ENCODE results near the gene AMMECR1L. TPM values are rescaled to one million over a fixed set of nuclear protein-coding genes. Genes with fewer than 3 reads are reported as not detected.
"Not testable (repeated sequence)": the region's sequence is repeated elsewhere in the genome, so short reads cannot be mapped to it uniquely, and the experiment has no call there.

The AMMECR1L gene
- polyA plus RNA-seq (ENCODE audit: insufficient read length in 3 of 3), result 10 to 100 TPM; 27.4 to 28.4 (median 28.1) TPM

- peak in 1 of 3 donors; percentile 23 for DNase-seq (ENCODE audit: low read depth in 3 of 3, low spot score in 2 of 3)
Observed at GRCh38 chr2:127885780-127886592, at the start of gene AMMECR1L. Gene AMMECR1L (minus strand): TSS chr2:127885956. CDS start chr2:127874234, 11,722 bp downstream.

- DNase-seq (ENCODE audit: low read depth in 3 of 3, low spot score in 2 of 3), result no peak
Observed at GRCh38 chr2:127935337-127935736, 49.6 kb upstream of the AMMECR1L start.

- DNase-seq (ENCODE audit: low read depth in 3 of 3, low spot score in 2 of 3), result peak; percentile 31 to 37 (median 35)
Observed at GRCh38 chr2:127932199-127932876, 46.6 kb upstream of the AMMECR1L start.

- no peak for DNase-seq (ENCODE audit: low read depth in 3 of 3, low spot score in 2 of 3)
Observed at GRCh38 chr2:127929449-127929848, 43.7 kb upstream of the AMMECR1L start.

DNA sequence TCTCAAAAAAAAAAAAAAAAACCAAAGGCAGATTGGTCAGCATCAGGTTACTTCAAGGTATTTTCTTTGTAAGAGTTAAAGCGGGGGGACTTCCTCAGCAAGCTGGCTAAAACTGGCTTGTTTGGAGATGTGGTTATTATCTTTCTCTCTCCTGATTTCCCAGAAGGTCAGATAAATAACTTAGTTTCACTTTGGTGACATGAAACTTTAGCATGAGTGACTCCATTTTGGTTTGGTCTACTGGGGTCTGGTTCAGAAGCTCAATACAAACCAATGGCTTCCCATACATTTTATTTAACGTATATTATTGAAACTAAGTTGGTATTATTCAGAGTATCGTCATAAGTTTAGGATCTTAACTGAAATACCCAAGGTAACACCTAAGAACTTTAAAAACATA lies 41.6 kb upstream of the AMMECR1L start:
- no peak for DNase-seq (ENCODE audit: low read depth in 3 of 3, low spot score in 2 of 3)

- DNase-seq (ENCODE audit: low read depth in 3 of 3, low spot score in 2 of 3), result no peak
Observed at GRCh38 chr2:127917916-127918315, 32.2 kb upstream of the AMMECR1L start.

DNA sequence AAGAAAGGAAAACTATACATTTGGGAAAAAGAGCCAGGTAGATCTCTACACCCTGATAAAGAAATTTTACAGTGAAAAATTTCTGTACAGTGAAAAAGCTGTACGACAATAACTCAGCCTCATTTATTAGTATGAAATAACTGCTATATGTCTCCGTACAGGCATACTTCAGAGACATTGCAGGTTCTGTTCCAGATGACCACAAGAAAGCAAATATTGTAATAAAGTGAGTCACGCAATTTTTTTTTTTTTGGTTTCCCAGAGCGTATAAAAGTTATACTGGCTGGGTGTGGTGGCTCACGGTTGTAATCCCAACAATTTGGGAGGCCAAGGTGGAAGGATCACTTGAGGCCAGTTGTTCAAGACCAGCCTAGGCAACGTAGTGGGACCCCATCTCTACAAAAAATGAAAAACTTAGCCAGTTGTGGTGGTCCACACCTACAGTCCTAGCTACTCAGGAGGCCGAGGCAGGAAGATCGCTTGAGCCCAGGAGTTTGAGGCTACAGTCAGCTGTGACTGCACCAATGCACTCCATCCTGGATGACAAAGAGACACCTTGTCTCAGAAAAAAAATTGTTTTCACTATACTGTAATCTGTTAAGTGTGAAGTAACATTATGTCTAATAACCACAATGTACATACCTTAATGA lies 28.2 kb upstream of the AMMECR1L start:
- DNase-seq (ENCODE audit: low read depth in 3 of 3, low spot score in 2 of 3), result no peak

DNA sequence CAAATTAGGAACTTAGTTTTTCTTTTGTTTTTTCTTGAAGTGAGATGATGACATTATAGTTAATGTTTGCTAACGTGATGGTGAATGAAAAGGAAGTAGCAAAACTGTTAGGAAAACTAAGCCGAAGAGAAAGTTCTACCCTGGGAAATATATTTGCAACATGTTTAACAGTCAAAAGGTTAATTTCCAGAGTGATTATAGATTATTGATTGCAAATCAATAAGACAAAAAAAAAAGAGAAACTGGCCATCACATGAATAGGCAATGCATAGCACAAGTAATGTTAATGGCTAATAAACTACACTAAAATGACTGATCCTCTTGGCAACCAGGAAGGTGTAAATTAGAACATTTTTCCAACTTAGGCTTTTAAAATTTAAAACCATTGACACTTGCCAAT lies 26.0 kb upstream of the AMMECR1L start:
- DNase-seq (ENCODE audit: low read depth in 3 of 3, low spot score in 2 of 3), result no peak

GRCh38 chr2:127910415-127910814 lies 24.7 kb upstream of the AMMECR1L start:
- no peak for DNase-seq (ENCODE audit: low read depth in 3 of 3, low spot score in 2 of 3)

GRCh38 chr2:127909019-127909418 lies 23.3 kb upstream of the AMMECR1L start:
- DNase-seq (ENCODE audit: low read depth in 3 of 3, low spot score in 2 of 3), result no peak

- DNase-seq (ENCODE audit: low read depth in 3 of 3, low spot score in 2 of 3), result not testable (repeated sequence)
Observed at GRCh38 chr2:127907733-127908400, 22.1 kb upstream of the AMMECR1L start.

DNA sequence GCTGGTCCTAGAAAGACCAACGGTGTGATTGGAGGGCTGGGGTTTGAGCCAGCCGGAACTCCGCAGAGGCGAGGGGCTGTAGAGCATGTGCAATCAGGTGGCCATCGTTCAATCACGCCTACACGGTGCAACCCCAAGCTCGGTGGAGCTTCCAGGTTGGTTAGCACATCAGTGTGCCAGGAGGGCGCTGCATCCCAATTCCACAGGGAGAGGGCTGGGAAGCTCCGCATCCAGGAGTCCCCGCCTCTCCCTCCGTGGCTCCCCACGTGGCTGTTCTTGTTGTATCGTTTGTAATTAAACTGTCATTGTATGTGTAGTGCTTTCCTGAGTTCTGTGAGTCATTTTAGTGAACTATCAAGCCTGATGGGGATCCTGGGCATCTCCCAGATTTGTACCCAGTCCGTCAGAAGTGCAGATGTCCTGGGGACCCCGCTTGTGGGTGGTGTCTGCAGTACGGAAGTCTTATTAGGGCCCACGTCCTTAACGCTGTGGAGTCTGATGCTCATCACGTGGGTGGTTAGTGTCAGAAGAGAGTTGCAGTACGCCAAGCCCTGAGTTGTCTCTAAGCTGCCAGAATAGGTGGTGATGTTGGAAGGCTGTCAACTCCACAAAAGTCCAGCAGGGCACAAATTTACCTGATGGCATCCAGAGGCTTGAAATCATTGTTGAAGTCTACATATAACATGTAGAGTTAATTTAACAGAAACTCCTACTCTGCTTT lies 20.6 kb upstream of the AMMECR1L start:
- DNase-seq (ENCODE audit: low read depth in 3 of 3, low spot score in 2 of 3), result no peak

DNA sequence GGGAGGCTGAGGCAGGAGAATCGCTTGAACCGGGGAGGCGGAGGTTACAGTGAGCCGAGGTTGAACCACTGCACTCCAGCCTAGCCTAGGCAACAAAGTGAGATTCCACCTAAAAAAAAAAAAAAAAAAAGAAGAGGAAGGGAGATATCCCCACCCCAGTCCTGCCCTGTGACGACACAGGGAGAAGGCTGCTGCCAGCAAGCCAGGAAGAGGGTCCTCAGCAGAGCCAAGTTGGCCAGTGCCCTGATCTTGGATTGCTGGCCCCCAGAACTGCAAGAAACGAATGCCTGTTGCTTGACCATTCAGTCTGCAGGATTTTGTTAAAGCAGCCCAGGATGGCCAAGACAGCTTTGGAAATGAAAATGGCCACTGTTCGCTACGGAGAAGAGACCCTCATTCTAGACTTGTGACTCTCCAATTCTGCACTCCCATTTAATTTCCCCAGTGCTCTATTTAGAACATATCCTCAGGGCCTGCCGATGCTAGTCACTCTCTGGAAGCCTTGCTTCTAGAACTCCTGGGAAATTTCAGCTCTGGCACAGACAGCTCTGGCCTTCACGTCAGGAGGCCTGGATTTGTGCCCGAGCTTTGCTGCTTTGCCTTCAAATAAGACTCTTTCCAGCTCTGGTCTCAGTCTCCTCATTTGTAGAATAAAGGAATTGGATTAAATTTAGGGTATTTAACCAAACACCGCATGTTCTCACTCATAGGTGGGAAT lies 15.7 kb upstream of the AMMECR1L start:
- DNase-seq (ENCODE audit: low read depth in 3 of 3, low spot score in 2 of 3), result no peak

DNA sequence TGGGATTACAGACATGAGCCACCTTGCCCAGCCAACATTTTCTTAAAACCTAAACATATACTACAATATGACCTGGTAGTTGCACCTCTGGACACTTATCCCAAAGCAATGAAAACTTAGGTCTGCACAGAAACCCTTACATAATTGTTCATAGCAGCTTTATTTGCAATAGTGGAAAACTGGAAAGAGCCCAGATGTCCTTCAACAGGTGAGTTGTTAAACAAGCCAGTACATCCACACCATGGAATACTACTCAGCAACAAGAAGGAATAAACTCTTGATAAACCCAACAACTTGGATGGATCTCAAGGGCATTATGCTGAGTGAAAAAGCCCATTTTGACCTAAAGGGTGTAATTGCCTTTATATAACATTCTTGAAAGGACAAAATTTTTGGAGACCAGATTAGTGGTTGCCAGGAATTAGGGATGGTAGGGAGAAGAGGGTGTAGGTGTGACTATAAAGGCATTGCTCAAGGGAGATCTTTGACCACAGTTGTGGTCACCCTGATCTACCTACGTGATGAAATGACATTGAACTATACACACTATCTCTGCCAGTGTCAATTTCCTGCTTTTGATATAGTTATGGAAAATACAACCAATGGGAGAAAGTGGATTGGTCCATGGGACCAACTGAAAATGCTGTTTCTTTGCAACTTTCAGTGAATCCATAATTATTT lies 11.9 kb upstream of the AMMECR1L start:
- no peak for DNase-seq (ENCODE audit: low read depth in 3 of 3, low spot score in 2 of 3)

DNA sequence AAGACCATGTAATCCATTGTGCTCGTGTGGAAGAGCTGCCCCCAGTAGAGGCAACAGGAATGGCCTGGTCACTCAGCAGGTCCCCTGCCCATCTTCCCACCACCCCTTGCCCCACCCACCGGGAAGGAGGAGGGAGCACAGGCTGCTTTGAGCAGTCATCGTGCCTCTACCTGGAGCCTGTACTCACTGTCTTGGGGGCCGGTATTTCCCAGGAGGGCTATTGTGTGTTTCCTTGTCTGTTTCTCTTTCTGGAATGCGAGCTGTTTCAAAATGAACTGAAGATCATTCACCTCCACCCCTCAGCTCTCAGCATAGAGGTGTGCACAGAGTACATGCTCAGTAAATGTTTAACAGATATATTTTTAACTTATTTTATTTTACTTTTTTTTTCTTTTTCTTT lies 7.7 kb upstream of the AMMECR1L start:
- DNase-seq (ENCODE audit: low read depth in 3 of 3, low spot score in 2 of 3), result no peak

DNA sequence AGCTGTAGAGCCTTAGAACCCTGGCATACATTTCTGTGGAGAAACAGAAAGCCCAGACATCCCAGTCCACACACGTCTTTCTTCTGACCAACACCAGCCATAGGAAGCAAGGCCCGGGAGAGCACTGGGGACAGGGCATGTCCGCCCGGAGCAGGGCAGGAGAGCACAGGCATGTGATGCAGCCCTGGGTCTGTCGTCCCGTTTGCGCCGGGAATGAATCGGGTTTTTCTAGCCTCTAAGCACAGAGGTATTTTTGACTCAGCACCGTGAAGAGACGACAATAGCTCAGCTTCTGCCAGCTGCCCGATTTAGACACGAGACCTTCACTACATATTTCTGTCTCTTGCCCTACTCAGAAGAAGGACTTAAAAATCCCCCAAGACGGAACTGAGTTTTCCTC lies 7.3 kb upstream of the AMMECR1L start:
- no peak for DNase-seq (ENCODE audit: low read depth in 3 of 3, low spot score in 2 of 3)

- DNase-seq (ENCODE audit: low read depth in 3 of 3, low spot score in 2 of 3), result no peak
Observed at GRCh38 chr2:127891811-127892210, 6.1 kb upstream of the AMMECR1L start.

GRCh38 chr2:127890756-127891155 lies 5.0 kb upstream of the AMMECR1L start:
- not testable (repeated sequence) for DNase-seq (ENCODE audit: low read depth in 3 of 3, low spot score in 2 of 3)

DNA sequence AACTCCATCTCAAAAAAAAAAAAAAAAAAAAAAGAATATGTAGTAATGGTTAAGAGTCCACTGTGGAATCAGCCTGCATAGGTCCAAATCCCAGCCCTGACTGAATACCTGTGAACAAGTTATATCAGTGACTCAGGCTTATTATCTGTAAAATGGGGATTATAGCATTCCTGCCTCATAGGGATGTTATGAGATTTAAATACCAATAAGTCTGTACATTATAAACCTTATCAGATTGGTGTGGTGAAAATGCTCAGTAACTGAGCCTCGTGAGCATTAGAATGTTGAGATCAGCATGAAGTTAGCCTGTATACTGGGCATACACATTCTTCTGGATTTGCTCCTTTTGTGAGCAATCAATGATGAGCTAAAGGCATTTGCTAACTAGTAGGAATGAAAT lies 3.0 kb upstream of the AMMECR1L start:
- no peak for DNase-seq (ENCODE audit: low read depth in 3 of 3, low spot score in 2 of 3)

All from right renal cortex interstitium (tissue), 3 donors.